Naive thymus-derived CD4-positive, alpha-beta T cell (primary cell): ENCODE results near the gene MRPL3. TPM values are rescaled to one million over a fixed set of nuclear protein-coding genes. Genes with fewer than 3 reads are reported as not detected.

Experiments
- ATAC-seq: fragments of 150-1000 bp; cut with Tn5 transposase; 2 replicates; pipeline ENCODE4 v1.10.0; 2021; ENCODE audit warnings: mild to moderate bottlenecking, moderate library complexity
- CTCF ChIA-PET: fragments of 350-600 bp; sonication (Branson Sonifier 250); formaldehyde crosslinking; loops from one replicate; lab custom pipeline; 2021; ENCODE audit warnings: antibody characterized with exemption; lab: Charles Lee
- POLR2A ChIA-PET: fragments of 350-600 bp; sonication (Branson Sonifier 250); formaldehyde crosslinking; loops from one replicate; lab custom pipeline; 2021; ENCODE audit warnings: antibody characterized with exemption, inconsistent platforms; lab: Charles Lee
- DNase-seq, 9 donors: peaks; one replicate each; pipeline versions ENCODE4 v3.0.0 to v3.0.0-alpha.2; 2020 to 2022; ENCODE audit warnings: mixed read lengths in 1 of 9
- H3K27ac ChIP-seq: one replicate; pipeline ENCODE4 v1.7.0; 2013; ENCODE audit warnings: mild to moderate bottlenecking, low read depth, low read length, moderate library complexity
- H3K27me3 ChIP-seq, 2 donors: one replicate each; pipeline ENCODE4 v1.7.0; 2013; ENCODE audit warnings: low read length in 2 of 2, mild to moderate bottlenecking in 2 of 2, moderate library complexity in 2 of 2; ENCODE audit not compliant: control insufficient read depth in 2 of 2, insufficient read depth in 2 of 2
- H3K36me3 ChIP-seq, 3 experiments: 1 replicate in 2 of 3; 2 replicates in 1 of 3; pipeline ENCODE4 v1.7.0; 2013; ENCODE audit warnings: low read length in 3 of 3, mild to moderate bottlenecking in 3 of 3, moderate library complexity in 1 of 3; ENCODE audit not compliant: insufficient read depth in 3 of 3, control insufficient read depth in 2 of 3
- H3K4me1 ChIP-seq, 2 donors: one replicate each; pipeline ENCODE4 v1.7.0; 2013; ENCODE audit warnings: low read length in 2 of 2, mild to moderate bottlenecking in 2 of 2, moderate library complexity in 1 of 2; ENCODE audit not compliant: control insufficient read depth in 2 of 2, insufficient read depth in 2 of 2
- H3K4me3 ChIP-seq: 2 replicates; pipeline ENCODE4 v1.7.0; 2013; ENCODE audit warnings: mild to moderate bottlenecking, low read length
- H3K9me3 ChIP-seq, 3 experiments: 1 replicate in 2 of 3; 2 replicates in 1 of 3; pipeline ENCODE4 v1.7.0; 2013; ENCODE audit warnings: low read length in 3 of 3; ENCODE audit not compliant: control insufficient read depth in 2 of 3
- H3K27ac Mint-ChIP-seq, 9 donors: one replicate each; pipeline ENCODE4 v1.8.0; 2020 to 2022; ENCODE audit warnings: mixed read lengths in 9 of 9, mild to moderate bottlenecking in 8 of 9, moderate library complexity in 5 of 9, inconsistent platforms in 2 of 9
- H3K27me3 Mint-ChIP-seq, 5 donors: one replicate each; pipeline ENCODE4 v1.8.0; 2021 to 2022; ENCODE audit warnings: mixed read lengths in 5 of 5, mild to moderate bottlenecking in 1 of 5
- H3K36me3 Mint-ChIP-seq, 5 donors: one replicate each; pipeline ENCODE4 v1.8.0; 2020 to 2022; ENCODE audit warnings: mixed read lengths in 5 of 5, mild to moderate bottlenecking in 3 of 5, inconsistent platforms in 1 of 5
- H3K4me1 Mint-ChIP-seq, 7 donors: one replicate each; pipeline ENCODE4 v1.8.0; 2020 to 2022; ENCODE audit warnings: mixed read lengths in 7 of 7, mild to moderate bottlenecking in 3 of 7, inconsistent platforms in 1 of 7
- H3K4me3 Mint-ChIP-seq, 10 donors: one replicate each; pipeline ENCODE4 v1.8.0; 2020 to 2022; ENCODE audit warnings: mild to moderate bottlenecking in 10 of 10, mixed read lengths in 10 of 10, moderate library complexity in 6 of 10, inconsistent platforms in 2 of 10
- H3K9me3 Mint-ChIP-seq, 11 donors: one replicate each; pipeline ENCODE4 v1.8.0; 2020 to 2022; ENCODE audit warnings: mixed read lengths in 11 of 11, mild to moderate bottlenecking in 4 of 11, inconsistent platforms in 1 of 11, moderate library complexity in 1 of 11
- intact Hi-C, 2 donors: fragments of 100-400 bp; cut with micrococcal nuclease; formaldehyde crosslinking; loops; one replicate each; pipeline ENCODE4 v1.15.1; 2023
- polyA plus RNA-seq, 2 donors: library from polyadenylated mRNA; unstranded; fragments of 300-500 nt; fragmentation: Illumina TruSeq; gene quantifications; one replicate each; pipeline ENCODE4 v1.2.3, GENCODE V29; 2021
- total RNA-seq, 6 experiments: library from RNA in 5 of 6; stranded (reverse) in 5 of 6; gene quantifications; 1 replicate in 5 of 6; 2 replicates in 1 of 6; pipeline ENCODE4 v1.2.3 and lab custom pipeline; 2021 to 2026

Gene MRPL3
- total and polyA plus RNA-seq, 7 experiments from 2014 or later: 33.8 to 84.4 (median 55.5) TPM

GRCh38 chr3:131544557-131544956 is 41.8 kb upstream of the MRPL3 start:
- Mint-ChIP-seq H3K4me1 (no peaks in the 10 kb centered on the region), H3K9me3 (no peaks in the 10 kb centered on the region), H3K27ac (no peak overlapping the region)

GRCh38 chr3:131543714-131544113 is 40.9 kb upstream of the MRPL3 start:
- ChIA-PET POLR2A (no interaction called here), CTCF (no interaction called here)
- H3K36me3 Mint-ChIP-seq: no peaks in the 10 kb centered on the region
- no peaks in the 10 kb centered on the region for H3K4me1 ChIP-seq
- H3K27ac ChIP-seq: no peak overlapping the region
- peaks cover 23 to 36% (median 29%) of the 10 kb centered on the region in 5 donors for H3K27me3 Mint-ChIP-seq
- H3K4me3 ChIP-seq: no peak overlapping the region
- no peaks in the 10 kb centered on the region for H3K9me3 Mint-ChIP-seq
- no peaks in the 10 kb centered on the region for H3K9me3 ChIP-seq
- DNase-seq: no peak
- H3K4me1 Mint-ChIP-seq: no peaks in the 10 kb centered on the region
- ATAC-seq: no peak
- H3K27ac Mint-ChIP-seq: no peak overlapping the region
- H3K4me3 Mint-ChIP-seq: no peak overlapping the region
- H3K36me3 ChIP-seq: no peaks in the 10 kb centered on the region
- intact Hi-C loops: no loop called here
- H3K27me3 ChIP-seq: no peaks in the 10 kb centered on the region

More at GRCh38 chr3:131544557-131544956, 41.8 kb upstream of the MRPL3 start:
- DNase-seq: no peak
- Histone ChIP-seq H3K27me3 (no peaks in the 10 kb centered on the region), H3K36me3 (no peaks in the 10 kb centered on the region), H3K4me3 (no peak overlapping the region), H3K9me3 (no peaks in the 10 kb centered on the region), H3K4me1 (no peaks in the 10 kb centered on the region), H3K27ac (no peak overlapping the region)
- Mint-ChIP-seq H3K4me3 (no peak overlapping the region), H3K27me3 (peaks cover 23 to 38% (median 26%) of the 10 kb centered on the region in 5 donors), H3K36me3 (no peaks in the 10 kb centered on the region)
- intact Hi-C loops: no loop called here
- no peak for ATAC-seq
- CTCF ChIA-PET: no interaction called here
- POLR2A ChIA-PET: no interaction called here

- Mint-ChIP-seq H3K36me3 (no peaks in the 10 kb centered on the region), H3K27me3 (peaks cover 16 to 31% (median 30%) of the 10 kb centered on the region in 5 donors), H3K27ac (no peak overlapping the region), H3K4me3 (no peak overlapping the region), H3K9me3 (no peaks in the 10 kb centered on the region), H3K4me1 (no peaks in the 10 kb centered on the region)
- Histone ChIP-seq H3K4me3 (no peak overlapping the region), H3K9me3 (no peaks in the 10 kb centered on the region), H3K36me3 (no peaks in the 10 kb centered on the region), H3K27ac (no peak overlapping the region), H3K27me3 (no peaks in the 10 kb centered on the region), H3K4me1 (no peaks in the 10 kb centered on the region)
- ATAC-seq (no peak), DNase-seq (no peak)
- intact Hi-C loops: no loop called here
- ChIA-PET CTCF (no interaction called here), POLR2A (no interaction called here)
Observed at GRCh38 chr3:131541288-131541687, 38.5 kb upstream of the MRPL3 start.

GRCh38 chr3:131540821-131541220 is 38.0 kb upstream of the MRPL3 start:
- Mint-ChIP-seq H3K36me3 (no peaks in the 10 kb centered on the region), H3K27ac (no peak overlapping the region)

GRCh38 chr3:131540143-131540542 is 37.4 kb upstream of the MRPL3 start:
- peaks cover 24 to 37% (median 33%) of the 10 kb centered on the region in 5 donors for H3K27me3 Mint-ChIP-seq
- Histone ChIP-seq H3K4me3 (no peak overlapping the region), H3K4me1 (no peaks in the 10 kb centered on the region), H3K36me3 (no peaks in the 10 kb centered on the region), H3K27ac (no peak overlapping the region), H3K9me3 (no peaks in the 10 kb centered on the region), H3K27me3 (no peaks in the 10 kb centered on the region)
- intact Hi-C loops: no loop called here
- ChIA-PET POLR2A (no interaction called here), CTCF (no interaction called here)
- no peaks in the 10 kb centered on the region for H3K36me3 Mint-ChIP-seq
- DNase-seq (no peak), ATAC-seq (no peak)
- no peak overlapping the region for H3K27ac Mint-ChIP-seq
- no peak overlapping the region for H3K4me3 Mint-ChIP-seq
- H3K4me1 Mint-ChIP-seq: no peaks in the 10 kb centered on the region
- no peaks in the 10 kb centered on the region for H3K9me3 Mint-ChIP-seq

More at GRCh38 chr3:131540821-131541220, 38.0 kb upstream of the MRPL3 start:
- Histone ChIP-seq H3K4me3 (no peak overlapping the region), H3K27me3 (no peaks in the 10 kb centered on the region), H3K4me1 (no peaks in the 10 kb centered on the region), H3K36me3 (no peaks in the 10 kb centered on the region), H3K9me3 (no peaks in the 10 kb centered on the region), H3K27ac (no peak overlapping the region)
- CTCF ChIA-PET: no interaction called here
- Mint-ChIP-seq H3K4me1 (no peaks in the 10 kb centered on the region), H3K4me3 (no peak overlapping the region), H3K27me3 (peaks cover 21 to 35% (median 31%) of the 10 kb centered on the region in 5 donors), H3K9me3 (no peaks in the 10 kb centered on the region)
- ATAC-seq: no peak
- DNase-seq: no peak
- POLR2A ChIA-PET: no interaction called here
- intact Hi-C loops: no loop called here

GRCh38 chr3:131538968-131539367 is 36.2 kb upstream of the MRPL3 start:
- no peaks in the 10 kb centered on the region for H3K36me3 ChIP-seq
- H3K9me3 Mint-ChIP-seq: no peaks in the 10 kb centered on the region
- H3K4me1 ChIP-seq: no peaks in the 10 kb centered on the region
- ATAC-seq: no peak
- no peak for DNase-seq
- H3K27ac Mint-ChIP-seq: no peak overlapping the region
- H3K36me3 Mint-ChIP-seq: no peaks in the 10 kb centered on the region
- ChIA-PET POLR2A (no interaction called here), CTCF (no interaction called here)
- no peak overlapping the region for H3K4me3 ChIP-seq
- H3K4me3 Mint-ChIP-seq: no peak overlapping the region
- no peak overlapping the region for H3K27ac ChIP-seq
- H3K27me3 ChIP-seq: no peaks in the 10 kb centered on the region
- H3K9me3 ChIP-seq: no peaks in the 10 kb centered on the region
- H3K4me1 Mint-ChIP-seq: no peaks in the 10 kb centered on the region
- intact Hi-C loops: no loop called here
- H3K27me3 Mint-ChIP-seq: peaks cover 22 to 41% (median 31%) of the 10 kb centered on the region in 5 donors

GRCh38 chr3:131537531-131537930 is 34.8 kb upstream of the MRPL3 start:
- no peaks in the 10 kb centered on the region for H3K4me1 Mint-ChIP-seq
- Histone ChIP-seq H3K27ac (no peak overlapping the region), H3K4me3 (no peak overlapping the region), H3K9me3 (no peaks in the 10 kb centered on the region), H3K4me1 (no peaks in the 10 kb centered on the region), H3K36me3 (no peaks in the 10 kb centered on the region), H3K27me3 (no peaks in the 10 kb centered on the region)
- ChIA-PET CTCF (interaction anchor here (0.6 kb wide), 1 partner anchor 19 kb away, joined by 4 read pairs; no protein-coding TSS in a partner anchor), POLR2A (no interaction called here)
- no peaks in the 10 kb centered on the region for H3K36me3 Mint-ChIP-seq
- peaks cover 25 to 45% (median 33%) of the 10 kb centered on the region in 5 donors for H3K27me3 Mint-ChIP-seq
- no peak overlapping the region for H3K4me3 Mint-ChIP-seq
- ATAC-seq (no peak), DNase-seq (no peak)
- intact Hi-C loops: no loop called here
- no peak overlapping the region for H3K27ac Mint-ChIP-seq
- peaks cover 0 to 2% (median 0%) of the 10 kb centered on the region in 11 donors for H3K9me3 Mint-ChIP-seq
